Stomach (tissue), 9 donors: ENCODE data around the gene TCF7L1. TPM values are rescaled to one million over a fixed set of nuclear protein-coding genes. Genes with fewer than 3 reads are reported as not detected.

Experiments
- DNase-seq, 2 donors: peaks; one replicate each; pipeline versions ENCODE4 v3.0.0 to v3.0.0-alpha.2; 2013 to 2019
- H3K27ac ChIP-seq, 5 donors: fragments of 200-600 bp in 4 of 5; sonication (generic) in 4 of 5; one replicate each; pipeline ENCODE4 v1.5.1; 2013 to 2019; ENCODE audit warnings: mild to moderate bottlenecking in 1 of 5, moderate library complexity in 1 of 5
- H3K27me3 ChIP-seq, 3 donors: fragments of 200-600 bp; sonication (generic); one replicate each; pipeline ENCODE4 v1.5.1; 2017 to 2019; ENCODE audit warnings: mixed run types in 1 of 3
- H3K36me3 ChIP-seq, 4 donors: fragments of 200-600 bp; sonication (generic); 1 replicate in 3 of 4; 2 replicates in 1 of 4; pipeline ENCODE4 v1.5.1; 2016 to 2019
- H3K4me1 ChIP-seq, 4 donors: fragments of 200-600 bp; sonication (generic); one replicate each; pipeline ENCODE4 v1.5.1; 2016 to 2019
- H3K4me3 ChIP-seq, 4 donors: fragments of 200-600 bp; sonication (generic) in 3 of 4; one replicate each; pipeline ENCODE4 v1.5.1; 2016 to 2019; ENCODE audit warnings: mild to moderate bottlenecking in 1 of 4
- H3K9me3 ChIP-seq, 4 donors: fragments of 200-600 bp; sonication (generic); one replicate each; pipeline ENCODE4 v1.5.1; 2016 to 2019
- EP300 ChIP-seq: sonication (generic); formaldehyde crosslinking; IDR thresholded peaks from one replicate; pipeline ENCODE4 v1.6.1; 2017; ENCODE audit warnings: antibody characterized with exemption
- POLR2A ChIP-seq, 4 donors: fragments of 450-650 bp; IDR thresholded peaks; one replicate each; pipeline ENCODE4 v1.6.1; 2016; ENCODE audit warnings: antibody characterized with exemption in 4 of 4, control low read depth in 2 of 4, mild to moderate bottlenecking in 1 of 4, moderate library complexity in 1 of 4
- POLR2AphosphoS5 ChIP-seq, 3 donors: sonication (generic); formaldehyde crosslinking; IDR thresholded peaks; one replicate each; pipeline ENCODE4 v1.6.1; 2016; ENCODE audit warnings: antibody characterized with exemption in 3 of 3
- WGBS, 5 donors: extraction: QIAGEN DNeasy Blood & Tissue Kit in 3 of 5; methylation state at CpG; one replicate each; pipeline versions ENCODE4 v1.1.5 to v1.1.7; 2013 to 2018; 5-methylcytosine and 5-hydroxymethylcytosine counted together
- intact Hi-C: fragments of 100-400 bp; cut with DNase I; formaldehyde crosslinking; loops from one replicate; pipeline ENCODE4 v1.15.1; 2023; ENCODE audit warnings: low total_unique reads
- polyA plus RNA-seq, 3 donors: library from polyadenylated mRNA; stranded (reverse); fragments of 200-250 nt; gene quantifications; one replicate each; pipeline ENCODE4 v1.2.3, GENCODE V29; 2013
- total RNA-seq, 5 donors: library from RNA; depleted of rRNA; stranded (reverse); fragments of >200 nt; gene quantifications; one replicate each; pipeline versions ENCODE4 v1.1.0 to v1.2.3, GENCODE V29; 2014 to 2016
- TF ChIP-seq, protein P1 (sequence below), 7 experiments: fragments of 450-650 bp in 4 of 7; fragments of 200-600 bp in 3 of 7; sonication (generic) in 3 of 7; IDR thresholded peaks; one replicate each; pipeline ENCODE4 v1.5.1; 2016 to 2019; ENCODE audit warnings: antibody characterized with exemption in 7 of 7, control low read depth in 2 of 7, mild to moderate bottlenecking in 1 of 7
- donor health status: healthy with polysubstance abuse.
- donor health status: Bipolar disorder and iron deficiency.
- donor health status: healthy.

Gene TCF7L1
- total and polyA plus RNA-seq, 8 donors, result 0.45 to 8.3 (median 4.9) TPM; not detected in 1

DNA sequence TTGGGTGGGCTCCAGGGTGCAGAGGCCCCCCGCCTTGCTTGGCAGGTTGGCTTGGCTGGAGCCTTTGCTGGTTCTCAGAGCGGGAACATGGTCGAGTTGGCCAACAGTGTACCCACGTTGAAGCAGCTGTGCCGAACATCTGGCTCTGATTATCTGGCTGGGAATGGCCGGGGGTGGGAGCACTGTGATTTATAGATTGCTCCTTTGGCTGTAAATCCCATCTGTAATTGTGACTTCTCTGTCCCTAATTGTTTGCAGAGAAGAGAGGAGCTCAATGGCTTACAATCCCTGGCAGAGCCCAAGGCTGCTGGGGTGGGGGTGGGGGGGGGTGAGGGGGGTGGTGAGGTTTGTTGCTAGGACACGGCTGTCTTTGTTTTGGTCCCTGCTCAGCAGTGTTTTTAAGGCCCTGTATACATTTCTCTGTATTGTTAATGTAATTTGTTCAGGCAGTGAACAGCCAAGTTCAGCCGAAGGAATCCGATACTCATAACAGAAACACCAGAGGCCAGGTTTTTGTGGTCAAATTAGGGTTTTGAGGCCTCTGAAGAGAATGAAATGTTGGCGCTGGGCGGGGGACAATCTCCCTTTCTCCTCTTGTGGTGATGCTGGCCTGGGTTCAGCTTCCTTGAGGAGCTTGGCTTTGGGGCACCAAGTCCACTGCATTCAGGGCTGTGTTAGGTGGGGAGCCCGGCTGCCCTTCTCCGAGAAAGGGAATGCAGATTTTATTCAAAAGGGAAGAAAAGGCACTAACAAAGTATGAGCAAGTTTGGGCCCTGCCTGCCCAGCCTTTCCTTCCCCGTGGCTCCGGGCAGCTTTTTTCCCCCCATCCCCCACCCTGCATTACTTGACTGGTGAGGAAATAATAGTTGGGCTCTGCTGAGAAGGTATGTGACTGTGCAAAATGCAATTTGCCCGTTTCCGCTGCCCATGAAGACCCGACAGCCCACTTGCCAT lies 82.5 kb downstream of the TCF7L1 start:
- intact Hi-C loops, result no loop called here
- peak in 1 of 2 donors; percentile 82 for DNase-seq
- peaks cover 0 to 36% (median 9%) of the 10 kb centered on the region in 4 donors for H3K4me1 ChIP-seq
- TF ChIP-seq EP300, result no peak
- TF ChIP-seq, protein P1, sequence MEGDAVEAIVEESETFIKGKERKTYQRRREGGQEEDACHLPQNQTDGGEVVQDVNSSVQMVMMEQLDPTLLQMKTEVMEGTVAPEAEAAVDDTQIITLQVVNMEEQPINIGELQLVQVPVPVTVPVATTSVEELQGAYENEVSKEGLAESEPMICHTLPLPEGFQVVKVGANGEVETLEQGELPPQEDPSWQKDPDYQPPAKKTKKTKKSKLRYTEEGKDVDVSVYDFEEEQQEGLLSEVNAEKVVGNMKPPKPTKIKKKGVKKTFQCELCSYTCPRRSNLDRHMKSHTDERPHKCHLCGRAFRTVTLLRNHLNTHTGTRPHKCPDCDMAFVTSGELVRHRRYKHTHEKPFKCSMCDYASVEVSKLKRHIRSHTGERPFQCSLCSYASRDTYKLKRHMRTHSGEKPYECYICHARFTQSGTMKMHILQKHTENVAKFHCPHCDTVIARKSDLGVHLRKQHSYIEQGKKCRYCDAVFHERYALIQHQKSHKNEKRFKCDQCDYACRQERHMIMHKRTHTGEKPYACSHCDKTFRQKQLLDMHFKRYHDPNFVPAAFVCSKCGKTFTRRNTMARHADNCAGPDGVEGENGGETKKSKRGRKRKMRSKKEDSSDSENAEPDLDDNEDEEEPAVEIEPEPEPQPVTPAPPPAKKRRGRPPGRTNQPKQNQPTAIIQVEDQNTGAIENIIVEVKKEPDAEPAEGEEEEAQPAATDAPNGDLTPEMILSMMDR (IDR thresholded peaks at IDR 0.05), result no peak
- TF ChIP-seq POLR2A (IDR thresholded peaks at IDR 0.05), result no peak
- TF ChIP-seq POLR2AphosphoS5 (IDR thresholded peaks at IDR 0.05), result no peak
- peak overlapping the region in 3 of 5 donors; percentile 34 to 66 (median 58) for H3K27ac ChIP-seq
- 55 to 65% (median 58%) methylated on average over 16 to 18 of the region's 18 CpGs for WGBS, 5 donors
- H3K27me3 ChIP-seq, result no peaks in the 10 kb centered on the region
- H3K36me3 ChIP-seq, result no peaks in the 10 kb centered on the region
- no peak overlapping the region for H3K4me3 ChIP-seq
- H3K9me3 ChIP-seq, result no peaks in the 10 kb centered on the region

DNA sequence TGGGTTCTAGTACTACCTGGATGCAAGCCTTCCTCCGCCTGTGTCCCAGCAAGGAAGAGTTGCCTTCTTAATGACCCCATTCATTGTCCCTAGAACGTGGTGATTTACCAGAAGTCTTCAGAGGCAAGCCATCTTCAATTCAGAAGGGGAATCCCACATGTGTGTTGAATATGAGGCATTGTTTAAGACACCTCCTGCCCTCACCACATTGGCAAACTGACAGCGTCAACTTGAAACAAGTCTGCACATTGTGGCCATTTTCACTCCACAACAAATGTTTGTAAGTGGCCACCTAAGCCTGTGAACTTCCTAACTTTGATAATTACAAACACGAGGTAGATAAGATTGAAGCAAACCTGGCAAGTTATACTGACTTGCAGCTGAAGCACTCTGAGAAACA lies 83.7 kb downstream of the TCF7L1 start:
- intact Hi-C loops, result no loop called here
- 38 to 49% (median 43%) methylated on average over 4 of the region's 4 CpGs for WGBS, 5 donors
- H3K4me1 ChIP-seq, result peaks cover 0 to 36% (median 9%) of the 10 kb centered on the region in 4 donors

DNA sequence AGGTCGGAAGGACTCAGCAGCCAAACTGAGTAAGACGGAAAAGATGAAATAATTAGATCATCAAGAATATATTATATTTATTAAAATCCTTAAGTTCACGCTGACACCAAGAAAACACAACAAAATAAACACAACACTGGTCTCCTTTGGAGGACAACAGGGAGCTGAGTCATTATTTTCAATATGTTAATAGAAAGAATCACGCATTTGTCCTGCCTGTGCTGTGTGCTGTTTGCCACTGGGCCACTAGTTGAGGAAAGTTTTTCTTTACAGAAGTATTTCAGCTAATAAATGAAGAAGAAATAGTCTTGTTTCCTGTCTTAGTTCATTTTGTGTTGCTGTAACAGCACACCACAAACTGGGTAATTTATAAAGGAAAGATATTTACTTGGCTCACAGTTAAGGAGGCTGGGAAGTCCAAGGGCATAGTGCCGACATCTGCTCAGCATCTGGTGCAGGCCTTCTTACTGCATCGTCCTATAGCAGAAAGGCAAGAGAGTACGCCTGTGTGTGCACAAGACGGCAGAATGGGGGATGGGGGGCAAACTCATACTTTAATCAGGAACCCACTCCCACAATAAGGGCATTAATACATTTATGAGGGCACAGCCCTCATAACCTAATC lies 88.0 kb downstream of the TCF7L1 start:
- Histone ChIP-seq H3K27ac (no peak overlapping the region), H3K4me1 (peaks cover 0 to 7% (median under 1%) of the 10 kb centered on the region in 4 donors), H3K9me3 (no peaks in the 10 kb centered on the region), H3K27me3 (no peaks in the 10 kb centered on the region), H3K36me3 (no peaks in the 10 kb centered on the region), H3K4me3 (no peak overlapping the region)
- whole genome bisulfite sequencing, 5 donors, result 79 to 90% (median 85%) methylated on average over 8 of the region's 8 CpGs
- intact Hi-C loops, result no loop called here
- TF ChIP-seq POLR2A (IDR thresholded peaks at IDR 0.05) (no peak), EP300 (no peak), POLR2AphosphoS5 (IDR thresholded peaks at IDR 0.05) (no peak)
- TF ChIP-seq, protein P1 (IDR thresholded peaks at IDR 0.05), result no peak
- DNase-seq, result peak in 1 of 2 donors; percentile 85

More for the DNA sequence above, 83.7 kb downstream of the TCF7L1 start:
- Histone ChIP-seq H3K9me3 (no peaks in the 10 kb centered on the region), H3K4me3 (no peak overlapping the region), H3K36me3 (no peaks in the 10 kb centered on the region), H3K27me3 (no peaks in the 10 kb centered on the region), H3K27ac (no peak overlapping the region)
- DNase-seq, result no peak
- no peak for TF ChIP-seq EP300
- TF ChIP-seq, protein P1 (IDR thresholded peaks at IDR 0.05), result no peak
- TF ChIP-seq POLR2A (IDR thresholded peaks at IDR 0.05), result no peak
- TF ChIP-seq POLR2AphosphoS5 (IDR thresholded peaks at IDR 0.05), result no peak

DNA sequence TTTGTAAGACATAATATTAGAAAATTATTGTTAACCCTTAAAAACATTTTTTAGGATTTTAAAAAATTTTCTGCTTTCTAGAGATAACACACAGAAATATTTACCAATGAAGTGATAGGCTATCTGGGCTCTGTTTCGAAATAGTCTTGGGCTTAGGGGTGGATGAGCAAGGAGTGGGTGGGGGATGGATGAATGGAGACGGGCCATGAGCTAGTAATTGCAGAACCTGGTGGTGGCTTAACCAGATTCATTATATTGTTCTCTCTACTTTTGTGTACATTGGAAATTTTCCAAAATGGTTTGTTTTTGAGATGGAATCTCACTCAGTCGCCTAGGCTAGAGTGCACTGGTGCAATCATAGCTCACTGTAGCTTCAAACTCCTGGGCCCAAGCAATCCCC lies 89.6 kb downstream of the TCF7L1 start:
- DNase-seq, result no peak
- intact Hi-C loops, result no loop called here
- Histone ChIP-seq H3K4me3 (no peak overlapping the region), H3K36me3 (no peaks in the 10 kb centered on the region), H3K27me3 (no peaks in the 10 kb centered on the region), H3K9me3 (no peaks in the 10 kb centered on the region), H3K27ac (no peak overlapping the region), H3K4me1 (no peaks in the 10 kb centered on the region)
- WGBS, 5 donors, result 24 to 40% (median 40%) methylated on average over 3 of the region's 3 CpGs
- TF ChIP-seq EP300 (no peak), POLR2AphosphoS5 (IDR thresholded peaks at IDR 0.05) (no peak), POLR2A (IDR thresholded peaks at IDR 0.05) (no peak)
- TF ChIP-seq, protein P1 (IDR thresholded peaks at IDR 0.05), result no peak
